RWPE1 (cell line): ENCODE results near the gene AMBN.

Experiments
- CTCF ChIA-PET: fragments of 350-600 bp; sonication (Branson Sonifier 250); formaldehyde crosslinking; extraction: SDS; loops from one replicate; lab custom pipeline; 2021; lab: Yijun Ruan, JAX
- POLR2A ChIA-PET: fragments of 400-600 bp; formaldehyde crosslinking; extraction: SDS; loops from one replicate; lab custom pipeline; 2020; ENCODE audit warnings: antibody characterized with exemption; ENCODE audit not compliant: low non-redundant PET; lab: Yijun Ruan, JAX
- DNase-seq: peaks from one replicate; pipeline ENCODE4 v3.0.0; 2012; ENCODE audit warnings: low spot score
- H3K27ac ChIP-seq: fragments of 450-650 bp; 2 replicates; pipeline ENCODE4 v1.5.1; 2017
- TF ChIP-seq, protein P1 (sequence below): fragments of 450-650 bp; conservative IDR thresholded peaks from 2 replicates; pipeline ENCODE4 v1.5.1; 2017; ENCODE audit warnings: low read depth, mild to moderate bottlenecking

Gene AMBN

DNA sequence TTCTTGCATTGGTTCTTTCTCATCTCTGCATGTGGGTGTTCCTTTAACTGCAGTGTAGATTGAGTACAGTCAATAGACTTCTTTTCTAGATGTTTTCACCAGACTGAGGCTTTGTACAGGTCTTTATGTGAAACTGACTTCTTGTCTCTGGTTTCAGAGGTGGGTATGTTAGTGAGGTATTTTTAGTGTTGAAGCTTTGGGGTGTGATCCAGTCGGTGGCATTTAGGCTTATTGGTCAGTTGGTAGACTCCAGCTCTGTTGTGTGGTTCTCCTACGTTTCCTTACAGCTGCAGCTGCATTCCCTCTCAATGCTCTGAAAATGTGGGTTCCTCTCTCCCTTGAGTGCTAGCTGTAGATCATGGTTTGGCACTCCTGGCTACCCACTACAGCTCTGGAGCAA is 21.3 kb upstream of the AMBN start:
- TF ChIP-seq, protein P1, sequence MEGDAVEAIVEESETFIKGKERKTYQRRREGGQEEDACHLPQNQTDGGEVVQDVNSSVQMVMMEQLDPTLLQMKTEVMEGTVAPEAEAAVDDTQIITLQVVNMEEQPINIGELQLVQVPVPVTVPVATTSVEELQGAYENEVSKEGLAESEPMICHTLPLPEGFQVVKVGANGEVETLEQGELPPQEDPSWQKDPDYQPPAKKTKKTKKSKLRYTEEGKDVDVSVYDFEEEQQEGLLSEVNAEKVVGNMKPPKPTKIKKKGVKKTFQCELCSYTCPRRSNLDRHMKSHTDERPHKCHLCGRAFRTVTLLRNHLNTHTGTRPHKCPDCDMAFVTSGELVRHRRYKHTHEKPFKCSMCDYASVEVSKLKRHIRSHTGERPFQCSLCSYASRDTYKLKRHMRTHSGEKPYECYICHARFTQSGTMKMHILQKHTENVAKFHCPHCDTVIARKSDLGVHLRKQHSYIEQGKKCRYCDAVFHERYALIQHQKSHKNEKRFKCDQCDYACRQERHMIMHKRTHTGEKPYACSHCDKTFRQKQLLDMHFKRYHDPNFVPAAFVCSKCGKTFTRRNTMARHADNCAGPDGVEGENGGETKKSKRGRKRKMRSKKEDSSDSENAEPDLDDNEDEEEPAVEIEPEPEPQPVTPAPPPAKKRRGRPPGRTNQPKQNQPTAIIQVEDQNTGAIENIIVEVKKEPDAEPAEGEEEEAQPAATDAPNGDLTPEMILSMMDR = no peak
- CTCF ChIA-PET = no interaction called here

DNA sequence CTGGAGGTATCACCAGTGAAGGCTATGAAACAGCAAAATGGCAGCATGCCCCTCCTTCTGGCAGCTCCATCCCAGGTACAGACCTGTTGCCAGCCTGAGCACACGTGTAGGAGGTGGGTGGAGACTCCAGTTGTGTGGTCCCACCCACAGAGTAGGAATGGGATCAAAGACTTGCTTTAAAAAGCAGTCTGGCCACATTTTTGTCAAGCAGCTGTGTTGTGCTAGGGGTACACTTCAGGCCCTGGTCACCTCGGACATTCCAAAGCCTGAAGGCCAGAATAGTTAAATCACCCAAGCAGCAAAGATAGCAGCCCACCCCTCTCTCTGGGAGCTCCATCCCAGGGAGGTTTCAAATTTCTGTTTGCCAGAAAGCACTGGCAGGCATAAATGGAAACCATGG is 20.3 kb upstream of the AMBN start:
- no peak overlapping the region for H3K27ac ChIP-seq
- DNase-seq = no peak
- TF ChIP-seq, protein P1 = no peak
- ChIA-PET POLR2A (no interaction called here), CTCF (no interaction called here)

More for the DNA sequence above, 21.3 kb upstream of the AMBN start:
- no peak for DNase-seq
- POLR2A ChIA-PET = no interaction called here
- H3K27ac ChIP-seq = no peak overlapping the region

DNA sequence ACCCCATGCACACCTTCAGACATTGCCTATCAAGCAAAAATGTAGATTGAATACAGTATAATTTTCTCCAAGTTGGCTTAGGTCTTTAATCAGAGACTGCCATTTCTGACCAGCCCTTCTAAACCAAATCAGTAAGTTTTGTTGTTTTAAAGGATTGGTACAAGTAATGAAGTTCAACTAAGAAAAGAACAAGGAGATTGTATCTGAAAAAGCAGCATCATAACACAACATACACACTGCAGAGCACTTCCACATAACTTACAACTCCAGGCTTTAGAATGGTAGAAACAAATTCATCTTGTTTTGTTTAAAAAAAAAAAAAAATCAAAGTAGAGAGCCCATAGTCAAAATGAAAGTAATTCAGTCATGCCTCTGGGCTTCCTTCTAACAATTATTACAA is 16.1 kb upstream of the AMBN start:
- TF ChIP-seq, protein P1 = no peak
- no peak for DNase-seq
- CTCF ChIA-PET = no interaction called here
- POLR2A ChIA-PET = no interaction called here
- H3K27ac ChIP-seq = no peak overlapping the region

DNA sequence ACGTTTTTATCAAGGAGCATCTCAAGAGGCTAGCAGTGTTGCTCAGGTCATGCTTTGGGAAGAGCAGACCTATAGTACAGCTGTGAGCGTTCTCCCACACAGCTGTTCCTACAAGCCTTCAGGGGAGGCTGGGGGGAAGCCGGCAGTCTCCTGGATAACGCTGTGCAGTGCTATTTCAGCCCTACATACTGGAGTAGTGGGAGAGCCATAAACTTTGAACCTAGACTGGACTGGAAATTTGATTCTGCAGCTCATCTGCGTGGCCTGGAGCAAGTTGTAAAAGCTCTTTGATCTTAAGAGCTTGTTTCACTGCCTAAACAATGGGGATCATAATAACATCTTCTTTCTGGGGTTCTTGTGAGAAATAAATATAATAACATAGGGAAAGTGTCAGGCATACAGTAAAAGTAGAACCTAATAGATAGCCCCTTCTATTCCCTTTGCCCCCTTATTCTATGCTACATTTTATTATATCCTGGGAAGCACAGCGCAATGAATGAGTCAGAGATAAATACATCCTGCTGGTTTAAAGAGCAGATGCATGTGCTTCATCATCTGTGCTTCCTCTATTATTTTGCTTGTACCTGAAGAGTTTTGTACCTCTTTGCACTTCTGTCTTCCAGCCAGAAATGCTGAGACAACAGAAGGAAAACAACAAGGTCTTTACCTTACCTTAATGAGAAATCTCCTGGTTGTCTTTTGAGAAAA is 14.7 kb upstream of the AMBN start:
- DNase-seq = peak; percentile 8
- CTCF ChIA-PET = no interaction called here
- POLR2A ChIA-PET = no interaction called here
- TF ChIP-seq, protein P1 = no peak
- no peak overlapping the region for H3K27ac ChIP-seq

DNA sequence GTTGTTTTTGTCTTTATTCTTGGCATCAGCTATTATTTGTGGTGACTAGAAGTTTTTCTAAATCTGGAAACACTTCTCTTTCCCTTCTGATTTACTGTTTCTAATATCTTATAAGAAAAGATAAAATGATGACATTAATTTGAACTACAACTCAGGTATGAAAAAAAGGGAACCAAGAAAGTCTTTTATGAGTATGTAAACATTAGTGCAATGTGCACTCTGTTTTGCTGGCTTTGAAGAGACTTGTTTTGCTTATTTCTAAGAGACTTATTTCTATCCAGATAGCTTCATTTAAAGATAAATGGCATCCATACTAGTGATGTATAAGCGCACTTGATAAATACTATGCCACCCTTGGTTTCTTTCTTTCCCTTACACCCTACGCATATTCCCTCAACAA is 10.1 kb upstream of the AMBN start:
- DNase-seq = no peak
- no peak overlapping the region for H3K27ac ChIP-seq
- TF ChIP-seq, protein P1 = no peak
- ChIA-PET POLR2A (no interaction called here), CTCF (no interaction called here)

DNA sequence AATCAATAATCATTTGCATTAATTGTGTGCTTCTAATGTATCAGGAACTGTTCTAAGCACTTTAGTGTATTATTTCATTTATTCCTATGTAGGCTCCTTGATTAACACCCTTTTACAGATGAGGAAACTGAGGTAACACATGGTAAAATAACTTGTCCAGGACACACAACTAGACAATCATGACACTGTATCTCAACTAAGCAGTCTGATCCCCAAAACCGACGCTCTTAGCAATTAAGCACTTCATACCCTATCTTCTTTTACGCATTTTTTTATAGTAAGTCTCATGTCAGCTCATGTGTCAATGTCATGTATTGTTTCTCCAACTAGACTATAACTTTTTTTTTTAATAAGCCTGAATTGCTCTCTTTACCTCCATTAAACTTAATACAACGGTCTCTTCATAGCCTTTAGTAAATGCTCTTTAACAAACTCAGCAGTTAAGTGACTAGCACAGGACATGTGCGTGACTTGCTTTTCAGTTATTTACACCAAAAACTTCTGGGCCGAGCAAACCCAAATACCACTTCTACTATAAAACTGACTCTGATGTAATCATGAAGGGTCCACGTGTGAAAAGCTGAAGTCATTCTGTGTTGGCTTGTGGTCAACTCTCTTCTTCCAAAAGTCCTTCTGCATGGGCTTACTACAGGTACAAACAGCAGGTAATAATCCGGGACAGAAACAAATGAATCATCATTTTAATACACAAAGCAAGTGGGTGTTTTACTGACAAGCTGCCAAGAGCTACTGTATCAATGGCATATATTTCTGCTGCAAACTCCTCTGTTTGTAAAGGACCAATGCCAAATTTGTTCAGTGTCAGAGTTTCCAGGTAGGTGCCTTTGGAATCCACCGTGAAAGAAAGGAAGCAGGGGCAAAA is 7.9 kb upstream of the AMBN start:
- POLR2A ChIA-PET = no interaction called here
- DNase-seq = peak; percentile 70
- no peak overlapping the region for H3K27ac ChIP-seq
- TF ChIP-seq, protein P1 = no peak
- CTCF ChIA-PET = no interaction called here
